GM04504 (cell line): ENCODE data around the gene LHFPL6.

Experiments
- DNase-seq: peaks from one replicate; pipeline ENCODE4 v3.0.0-alpha.2; 2012; ENCODE audit warnings: low read depth

Gene LHFPL6

GRCh38 chr13:39462906-39463305, 140.1 kb downstream of the LHFPL6 start:
- no peak for DNase-seq

- no peak for DNase-seq
Measured at GRCh38 chr13:39462428-39462827, 140.6 kb downstream of the LHFPL6 start.

GRCh38 chr13:39461685-39462266, 141.2 kb downstream of the LHFPL6 start:
- no peak for DNase-seq

GRCh38 chr13:39457274-39457673, 145.7 kb downstream of the LHFPL6 start:
- DNase-seq, result no peak

GRCh38 chr13:39455521-39456175, 147.3 kb downstream of the LHFPL6 start:
- no peak for DNase-seq

- no peak for DNase-seq
Measured at GRCh38 chr13:39452834-39453233, 150.2 kb downstream of the LHFPL6 start.

- no peak for DNase-seq
Measured at GRCh38 chr13:39452417-39452816, 150.6 kb downstream of the LHFPL6 start.

GRCh38 chr13:39451860-39452301, 151.1 kb downstream of the LHFPL6 start:
- no peak for DNase-seq

GRCh38 chr13:39451301-39451700, 151.7 kb downstream of the LHFPL6 start:
- DNase-seq, result peak; percentile 32

GRCh38 chr13:39450176-39450575, 152.8 kb downstream of the LHFPL6 start:
- no peak for DNase-seq

GRCh38 chr13:39448834-39449233, 154.2 kb downstream of the LHFPL6 start:
- no peak for DNase-seq

- no peak for DNase-seq
Measured at GRCh38 chr13:39446865-39447264, 156.1 kb downstream of the LHFPL6 start.

GRCh38 chr13:39444866-39445265, 158.1 kb downstream of the LHFPL6 start:
- no peak for DNase-seq

- DNase-seq, result no peak
Measured at GRCh38 chr13:39433651-39434050, 169.3 kb downstream of the LHFPL6 start.

- DNase-seq, result no peak
Measured at GRCh38 chr13:39432196-39432595, 170.8 kb downstream of the LHFPL6 start.

- DNase-seq, result no peak
Measured at GRCh38 chr13:39422845-39423565, 180.0 kb downstream of the LHFPL6 start.

GRCh38 chr13:39419876-39420275, 183.1 kb downstream of the LHFPL6 start:
- no peak for DNase-seq

GRCh38 chr13:39419068-39419467, 183.9 kb downstream of the LHFPL6 start:
- DNase-seq, result no peak

- no peak for DNase-seq
Measured at GRCh38 chr13:39418424-39418823, 184.6 kb downstream of the LHFPL6 start.

GRCh38 chr13:39417643-39418042, 185.3 kb downstream of the LHFPL6 start:
- DNase-seq, result no peak

GRCh38 chr13:39417131-39417530, 185.9 kb downstream of the LHFPL6 start:
- no peak for DNase-seq

GRCh38 chr13:39415008-39415802, 187.8 kb downstream of the LHFPL6 start:
- DNase-seq, result no peak
